Endometrium (tissue), 2 donors: Measurements from ENCODE around the gene SNTG2.
"Not testable (repeated sequence)": the region's sequence is repeated elsewhere in the genome, so short reads cannot be mapped to it uniquely, and the experiment has no call there.

Experiments used
- FAIRE-seq: peaks from 2 replicates; lab custom pipeline; 2012; peaks lifted over from hg19 to GRCh38; lab: Jason Lieb, UNC
- donor health status: control.
- donor health status: control.

SNTG2 gene

GRCh38 chr2:1099418-1099817, 148.8 kb downstream of the SNTG2 start:
- FAIRE-seq: no peak

GRCh38 chr2:1101011-1101782, 150.5 kb downstream of the SNTG2 start:
- FAIRE-seq: no peak

DNA sequence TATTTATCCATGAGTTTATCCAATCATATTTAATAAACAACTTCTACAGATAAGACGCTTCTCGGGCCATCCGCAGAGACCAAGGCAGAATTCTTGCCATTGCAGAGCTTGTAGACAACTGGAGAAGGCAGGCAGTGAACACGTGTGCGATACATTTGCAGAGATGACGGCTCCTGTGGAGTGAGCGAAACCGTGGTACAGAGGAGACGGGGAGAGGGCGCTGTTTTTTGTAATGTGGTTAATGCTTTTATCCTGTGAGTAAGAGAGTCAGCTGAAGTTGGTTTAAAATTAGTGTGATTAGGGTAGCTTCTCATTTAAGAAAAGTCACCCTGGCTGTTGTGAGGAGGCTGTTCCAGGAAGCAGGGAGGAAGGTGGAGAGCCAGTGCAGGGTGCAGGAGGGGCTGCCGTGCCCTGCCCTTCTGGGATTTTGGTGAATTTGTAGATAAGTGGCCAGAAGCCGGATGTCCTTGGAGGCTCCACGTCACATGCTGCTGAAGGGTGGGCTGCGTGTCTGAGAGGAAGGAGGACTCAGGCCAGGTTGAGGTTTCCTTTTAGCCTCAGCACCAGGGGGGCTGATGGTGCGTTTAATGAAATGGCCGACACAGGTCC, 151.4 kb downstream of the SNTG2 start:
- no peak for FAIRE-seq

GRCh38 chr2:1104364-1104763, 153.7 kb downstream of the SNTG2 start:
- FAIRE-seq: no peak

GRCh38 chr2:1106344-1106743, 155.7 kb downstream of the SNTG2 start:
- FAIRE-seq: not testable (repeated sequence)

DNA sequence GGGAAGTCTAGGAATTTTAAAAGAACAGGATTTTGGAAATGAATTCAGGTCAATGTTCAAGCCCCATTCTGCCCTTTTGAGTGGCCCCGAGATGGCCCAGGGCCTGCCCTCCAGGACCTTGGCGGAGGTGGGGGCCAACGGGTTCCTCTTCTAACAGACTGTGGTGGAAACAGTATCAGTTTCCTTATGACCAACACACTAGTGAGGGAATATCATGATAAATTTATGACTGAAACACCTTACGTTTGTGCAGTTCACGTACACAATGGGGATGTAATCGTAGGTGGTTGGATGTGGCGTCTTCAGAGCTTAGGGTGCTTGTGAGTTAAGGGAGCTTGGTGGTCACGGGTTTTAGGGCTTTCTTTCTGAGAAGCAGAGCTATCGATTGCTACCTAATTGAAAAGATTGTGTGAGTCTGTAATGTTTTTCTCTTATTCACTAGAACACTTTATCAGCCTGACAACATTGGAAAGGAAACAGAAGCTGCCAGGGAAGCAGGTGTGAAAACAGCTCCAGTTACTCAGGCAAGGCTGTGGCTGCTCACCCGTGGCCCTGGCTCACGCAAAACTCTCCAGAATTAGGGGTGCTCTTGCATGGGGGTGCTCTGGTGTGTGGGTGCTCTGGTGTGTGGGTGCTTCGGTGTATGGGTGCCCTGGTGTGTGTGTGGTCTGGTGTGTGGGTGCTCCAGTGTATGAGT, 165.3 kb downstream of the SNTG2 start:
- no peak for FAIRE-seq

- no peak for FAIRE-seq
These were observed 166.9 kb downstream of the SNTG2 start for GRCh38 chr2:1117569-1117968.

- no peak for FAIRE-seq
These were observed 174.6 kb downstream of the SNTG2 start for GRCh38 chr2:1125217-1125616.

GRCh38 chr2:1125633-1126370, 175.2 kb downstream of the SNTG2 start:
- no peak for FAIRE-seq

DNA sequence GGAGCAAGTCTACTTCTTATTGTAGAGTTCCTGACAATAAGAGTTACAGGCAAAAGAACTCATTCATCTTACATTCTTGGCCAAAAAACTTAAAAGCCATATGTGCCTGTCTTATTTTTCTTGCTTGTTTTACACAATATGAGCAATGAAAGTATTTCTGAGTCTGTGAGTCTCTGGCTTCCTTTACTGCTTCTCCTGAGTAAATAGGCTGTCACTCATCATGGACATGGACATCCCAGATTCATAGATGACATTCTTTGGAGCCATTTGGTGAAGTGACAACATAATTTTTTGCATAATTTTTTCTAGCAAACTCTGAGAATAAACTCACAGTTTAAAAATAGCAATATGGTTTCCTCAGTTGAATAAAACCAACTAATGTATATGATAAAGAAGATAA, 179.3 kb downstream of the SNTG2 start:
- FAIRE-seq: no peak

DNA sequence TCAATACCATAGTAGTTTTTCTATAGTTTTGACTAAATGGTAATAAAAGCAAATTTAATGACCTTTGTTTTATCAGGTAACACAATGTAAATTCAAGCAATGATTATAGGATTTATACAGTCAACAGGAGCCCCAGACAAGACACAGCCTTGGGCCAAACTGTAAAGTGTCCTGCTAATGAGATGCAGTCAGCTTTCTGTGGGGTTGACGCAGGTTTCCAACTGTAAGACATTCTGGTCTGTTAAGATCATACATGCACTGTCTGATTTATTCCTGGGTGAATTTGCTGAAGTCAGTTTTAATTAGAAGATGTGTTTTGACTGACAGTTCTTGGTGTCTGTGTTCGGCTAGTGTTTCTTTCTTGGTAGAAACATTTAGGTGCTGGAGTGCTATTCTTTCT, 180.3 kb downstream of the SNTG2 start:
- no peak for FAIRE-seq

DNA sequence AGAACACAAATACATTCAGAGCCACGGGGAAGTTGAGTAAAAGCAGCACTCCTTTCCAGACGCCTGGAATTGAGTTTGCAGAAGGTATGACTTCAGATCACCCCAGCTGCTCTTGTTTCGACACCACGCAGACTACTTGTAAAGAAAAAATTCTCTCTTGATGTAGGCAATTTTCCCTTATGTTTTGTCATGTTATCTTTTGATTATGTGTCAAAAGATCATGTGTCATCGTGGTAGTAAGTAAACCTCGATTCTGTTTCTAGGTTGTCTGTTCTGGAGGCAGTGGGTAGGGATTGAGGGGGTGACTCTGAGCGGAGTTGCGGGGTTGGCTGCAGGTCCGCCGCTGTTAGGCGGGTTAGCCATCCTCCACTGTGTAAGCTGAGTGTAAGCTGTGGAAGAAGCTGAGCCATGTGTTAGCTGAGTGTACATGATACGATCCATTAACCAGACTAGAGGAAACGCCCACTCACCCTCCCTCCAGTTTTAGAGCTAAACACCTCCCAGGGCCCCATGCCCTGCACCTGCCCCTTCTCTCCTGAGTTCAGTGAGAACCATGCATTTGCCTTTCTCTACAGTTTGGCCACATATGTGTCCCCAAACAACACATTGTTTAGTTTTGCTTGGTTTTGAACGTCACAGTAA, 181.8 kb downstream of the SNTG2 start:
- no peak for FAIRE-seq

DNA sequence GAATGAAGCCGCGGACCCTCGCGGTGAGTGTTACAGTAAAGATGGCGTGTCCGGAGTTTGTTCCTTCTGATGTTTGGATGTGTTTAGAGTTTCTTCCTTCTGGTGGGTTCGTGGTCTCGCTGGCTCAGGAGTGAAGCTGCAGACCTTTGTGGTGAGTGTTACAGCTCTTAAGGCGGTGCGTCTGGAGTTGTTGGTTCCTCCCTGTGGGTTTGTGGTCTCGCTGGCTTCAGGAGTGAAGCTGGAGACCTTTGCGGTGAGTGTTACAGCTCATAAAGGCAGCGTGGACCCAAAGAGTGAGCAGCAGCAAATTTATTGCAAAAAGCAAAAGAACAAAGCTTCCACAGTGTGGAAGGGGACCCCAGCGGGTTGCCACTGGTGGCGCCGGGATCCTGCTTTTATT, 183.2 kb downstream of the SNTG2 start:
- not testable (repeated sequence) for FAIRE-seq

DNA sequence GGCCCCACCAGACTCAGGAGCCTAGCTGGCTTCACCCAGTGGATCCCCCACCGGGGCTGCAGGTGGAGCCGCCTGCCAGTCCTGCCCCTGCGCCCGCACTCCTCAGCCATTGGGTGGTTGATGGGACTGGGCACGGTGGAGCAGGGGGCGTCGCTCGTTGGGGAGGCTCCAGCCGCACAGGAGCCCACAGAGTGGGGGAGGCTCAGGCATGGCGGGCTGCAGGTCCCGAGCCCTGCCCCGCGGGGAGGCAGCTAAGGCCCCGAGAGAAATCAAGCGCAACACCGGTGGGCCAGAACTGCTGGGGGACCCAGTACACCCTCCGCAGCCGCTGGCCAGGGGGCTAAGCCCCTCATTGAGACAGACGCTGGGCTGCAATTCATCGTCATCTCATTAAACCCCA, 184.0 kb downstream of the SNTG2 start:
- no peak for FAIRE-seq

GRCh38 chr2:1136067-1136466, 185.4 kb downstream of the SNTG2 start:
- FAIRE-seq: no peak

- FAIRE-seq: no peak
These were observed 186.2 kb downstream of the SNTG2 start for GRCh38 chr2:1136846-1137245.

GRCh38 chr2:1137264-1137663, 186.6 kb downstream of the SNTG2 start:
- FAIRE-seq: no peak

DNA sequence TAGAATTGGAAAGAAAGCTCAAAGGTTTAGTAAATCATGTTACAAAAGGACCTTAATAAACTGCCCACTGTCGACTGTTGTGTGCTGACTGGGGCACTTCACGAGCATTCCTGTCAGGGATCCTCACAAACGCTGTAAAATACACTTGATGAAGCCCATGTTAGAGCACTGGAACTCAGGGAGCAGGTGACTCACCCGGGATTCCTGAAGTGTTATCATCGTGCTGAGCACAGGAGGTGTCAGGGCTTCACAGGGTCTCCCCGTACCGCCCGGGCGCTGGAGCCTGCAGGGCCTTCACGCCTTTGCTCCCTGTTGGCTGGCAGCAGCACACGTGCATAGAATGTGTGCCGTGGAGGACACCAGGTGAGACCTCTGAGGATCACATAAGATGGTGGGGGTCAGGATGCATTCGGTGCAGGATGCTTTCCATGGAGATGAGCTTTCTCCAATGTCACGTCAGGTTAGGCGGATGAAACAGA, 187.3 kb downstream of the SNTG2 start:
- no peak for FAIRE-seq

DNA sequence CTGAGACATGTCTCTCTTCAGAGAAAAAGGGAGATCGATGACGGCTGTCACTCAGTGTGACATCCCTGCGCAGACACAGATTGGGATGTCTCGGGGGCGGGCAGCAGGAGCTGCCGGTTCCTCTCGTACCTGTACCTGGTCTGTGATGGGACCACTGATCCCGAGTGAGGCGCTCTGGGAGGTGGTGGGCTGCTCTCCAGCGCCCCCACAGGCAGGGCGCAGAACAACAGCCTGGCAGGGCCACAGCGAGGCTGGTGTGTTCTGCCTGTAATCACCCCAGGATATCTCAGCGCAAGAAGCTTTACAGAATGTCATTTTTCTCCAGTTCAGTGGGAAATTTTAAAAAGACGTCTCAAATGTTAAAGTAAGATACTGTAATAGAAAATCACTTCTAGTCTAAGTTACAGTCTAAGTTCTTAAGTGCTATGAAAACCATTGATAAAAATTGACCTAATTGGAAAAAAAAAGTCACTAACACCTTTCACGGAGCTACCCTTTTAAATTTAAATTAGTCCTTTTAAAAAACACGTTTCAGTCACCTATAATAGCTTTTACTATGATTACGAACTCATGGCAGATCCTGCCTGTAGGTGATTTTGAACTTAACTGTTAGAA, 189.8 kb downstream of the SNTG2 start:
- FAIRE-seq: no peak

DNA sequence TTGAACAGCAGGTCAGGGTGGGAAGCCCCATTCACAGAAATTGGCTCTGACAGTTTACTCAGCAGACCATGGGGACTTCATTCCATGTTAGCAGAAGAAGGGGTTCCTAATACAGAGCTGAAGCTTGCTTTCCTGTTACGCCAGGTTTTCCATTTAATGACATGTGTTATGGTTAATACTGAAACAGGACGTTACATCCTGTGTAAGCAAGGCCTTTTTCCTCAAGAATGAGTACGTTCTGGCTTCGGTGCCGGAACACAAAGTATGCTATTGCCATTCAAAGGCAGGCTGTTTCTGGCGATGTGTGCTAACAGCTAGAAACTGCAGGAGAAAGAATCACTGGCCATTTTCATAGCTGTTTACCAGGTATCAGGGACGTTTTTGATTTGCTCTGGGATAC, 190.4 kb downstream of the SNTG2 start:
- FAIRE-seq: no peak

GRCh38 chr2:1143129-1143528, 192.5 kb downstream of the SNTG2 start:
- no peak for FAIRE-seq
